SU-DHL-6 (cell line): ENCODE data around the gene SMIM41.

Experiments
- CTCF ChIP-seq: fragments of 200-600 bp; sonication (generic); IDR thresholded peaks from one replicate; pipeline ENCODE4 v1.5.1; 2017; ENCODE audit warnings: antibody characterized with exemption, mild to moderate bottlenecking, low read length, moderate library complexity; ENCODE audit not compliant: insufficient read depth, poor library complexity, severe bottlenecking
- EZH2phosphoT487 ChIP-seq: fragments of 200-600 bp; sonication (generic), shearing (Covaris generic); conservative IDR thresholded peaks from 2 replicates; pipeline ENCODE4 v1.6.1; 2018; ENCODE audit warnings: mild to moderate bottlenecking, antibody characterized with exemption, low read length, moderate library complexity, mixed read lengths

GRCh38 chr12:52151837-52152783 is 72.6 kb downstream of the SMIM41 start:
- peak; percentile 29 for TF ChIP-seq CTCF
- TF ChIP-seq EZH2phosphoT487 = no peak
